Head of caudate nucleus (tissue), 42 donors: ENCODE results near the gene BIN2.

Source experiments
- DNase-seq, 42 donors: peaks; one replicate each; pipeline versions ENCODE4 v3.0.0 to v3.0.0-alpha.2; 2020 to 2021; ENCODE audit warnings: mixed read lengths in 7 of 42
- intact Hi-C: fragments of 100-400 bp; cut with DNase I; formaldehyde crosslinking; loops from one replicate; pipeline ENCODE4 v1.15.0; 2022

BIN2 gene

GRCh38 chr12:51238510-51239334, 85.3 kb downstream of the BIN2 start, which contains the start of gene DAZAP2:
Gene DAZAP2 (plus strand): TSS chr12:51238826. CDS start chr12:51238908, 82 bp downstream.
- intact Hi-C loops, result loop anchor here (10.0 kb wide), 1 partner anchor 154 kb away; the partner anchor contains the start of gene CSRNP2

GRCh38 chr12:51238037-51238509, 85.9 kb downstream of the BIN2 start:
- DNase-seq, result peak in 1 of 42 donors; percentile 15
- intact Hi-C loops, result loop anchor here (10.0 kb wide), 1 partner anchor 153 kb away; the partner anchor contains the start of gene CSRNP2

More at GRCh38 chr12:51238510-51239334, 85.3 kb downstream of the BIN2 start, which contains the start of gene DAZAP2:
- DNase-seq, result peak; percentile 91 to 98 (median 97)

DNA sequence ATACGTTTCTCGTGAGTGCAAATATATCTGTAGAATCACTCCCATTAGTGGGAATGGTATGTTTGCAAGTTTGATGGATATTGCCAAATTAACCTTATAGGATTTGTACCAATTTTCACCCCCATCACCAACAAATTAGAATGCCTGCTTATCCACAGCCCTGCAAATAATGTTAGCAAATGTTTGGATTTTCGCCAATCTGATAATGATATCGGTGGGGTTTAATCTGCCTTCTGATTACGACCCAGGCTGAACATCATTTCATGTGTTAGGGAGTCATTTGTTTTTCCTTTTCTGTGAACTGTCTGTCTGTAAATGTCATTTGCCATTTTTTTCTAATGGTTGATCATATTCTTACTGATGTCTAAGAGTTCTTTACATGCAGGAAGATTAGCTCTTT, 89.4 kb downstream of the BIN2 start:
- no peak for DNase-seq
- intact Hi-C loops, result loop anchor here (10.0 kb wide), 1 partner anchor 150 kb away; the partner anchor contains the start of gene CSRNP2

- DNase-seq, result no peak
- intact Hi-C loops, result loop anchor here (10.0 kb wide), 1 partner anchor 148 kb away; the partner anchor contains the start of gene CSRNP2
Measured at GRCh38 chr12:51232642-51233041, 91.3 kb downstream of the BIN2 start.
